HT-29 (cell line): ENCODE results near the gene KCNT2. TPM values are rescaled to one million over a fixed set of nuclear protein-coding genes. Genes with fewer than 3 reads are reported as not detected.
A peak's percentile ranks its signal among the peaks of the same experiment; 100 is the strongest.
"Not testable (repeated sequence)": the region's sequence is repeated elsewhere in the genome, so short reads cannot be mapped to it uniquely, and the experiment has no call there.

ENCODE experiments used
- DNase-seq: peaks from one replicate; pipeline ENCODE4 v3.0.0-alpha.2; 2015; ENCODE audit warnings: low spot score
- total RNA-seq: library from RNA; depleted of rRNA; stranded (reverse); fragments of >200 nt; shearing (Covaris generic); gene quantifications from 2 replicates; pipeline ENCODE4 v1.2.3, GENCODE V29; 2014

KCNT2 gene
- total RNA-seq, 1 experiment from 2014 or later: not detected

DNA sequence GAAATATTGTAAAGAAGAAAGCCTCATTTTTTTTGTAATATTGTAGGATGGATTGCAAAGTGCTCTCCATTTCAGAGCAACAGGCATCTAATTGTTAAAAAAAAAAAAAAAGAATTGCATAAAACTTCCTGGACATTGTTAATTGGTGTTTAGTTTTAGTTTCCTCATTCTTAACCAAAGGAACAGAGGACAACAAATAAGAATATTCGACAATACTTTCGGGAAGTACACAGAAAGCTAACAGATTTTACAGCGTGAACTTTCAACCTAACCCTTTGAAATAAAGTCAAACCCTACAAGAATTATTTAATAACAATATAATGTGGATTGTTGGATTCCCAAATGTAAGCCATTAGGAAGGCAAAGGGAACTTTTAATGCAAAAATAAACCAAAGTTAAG lies 284.4 kb downstream of the KCNT2 start:
- DNase-seq: no peak

DNA sequence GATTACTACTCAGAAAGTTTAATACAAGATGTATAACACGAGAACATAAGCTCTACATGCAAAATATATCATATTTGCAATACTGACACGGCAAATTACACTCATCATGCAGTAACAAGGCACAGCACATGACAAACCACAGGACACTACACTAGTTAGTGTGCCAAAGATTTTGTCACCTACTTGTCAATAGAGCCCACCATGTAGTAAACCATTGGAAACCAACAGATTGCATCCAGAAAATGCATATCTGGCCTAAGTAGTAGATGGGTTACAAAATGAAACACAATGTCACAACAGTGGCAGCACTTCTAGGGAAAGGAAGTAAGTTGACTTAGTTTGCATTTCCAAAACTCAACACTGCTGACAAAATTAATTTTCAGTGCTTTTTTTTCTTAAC lies 288.9 kb downstream of the KCNT2 start:
- no peak for DNase-seq

DNA sequence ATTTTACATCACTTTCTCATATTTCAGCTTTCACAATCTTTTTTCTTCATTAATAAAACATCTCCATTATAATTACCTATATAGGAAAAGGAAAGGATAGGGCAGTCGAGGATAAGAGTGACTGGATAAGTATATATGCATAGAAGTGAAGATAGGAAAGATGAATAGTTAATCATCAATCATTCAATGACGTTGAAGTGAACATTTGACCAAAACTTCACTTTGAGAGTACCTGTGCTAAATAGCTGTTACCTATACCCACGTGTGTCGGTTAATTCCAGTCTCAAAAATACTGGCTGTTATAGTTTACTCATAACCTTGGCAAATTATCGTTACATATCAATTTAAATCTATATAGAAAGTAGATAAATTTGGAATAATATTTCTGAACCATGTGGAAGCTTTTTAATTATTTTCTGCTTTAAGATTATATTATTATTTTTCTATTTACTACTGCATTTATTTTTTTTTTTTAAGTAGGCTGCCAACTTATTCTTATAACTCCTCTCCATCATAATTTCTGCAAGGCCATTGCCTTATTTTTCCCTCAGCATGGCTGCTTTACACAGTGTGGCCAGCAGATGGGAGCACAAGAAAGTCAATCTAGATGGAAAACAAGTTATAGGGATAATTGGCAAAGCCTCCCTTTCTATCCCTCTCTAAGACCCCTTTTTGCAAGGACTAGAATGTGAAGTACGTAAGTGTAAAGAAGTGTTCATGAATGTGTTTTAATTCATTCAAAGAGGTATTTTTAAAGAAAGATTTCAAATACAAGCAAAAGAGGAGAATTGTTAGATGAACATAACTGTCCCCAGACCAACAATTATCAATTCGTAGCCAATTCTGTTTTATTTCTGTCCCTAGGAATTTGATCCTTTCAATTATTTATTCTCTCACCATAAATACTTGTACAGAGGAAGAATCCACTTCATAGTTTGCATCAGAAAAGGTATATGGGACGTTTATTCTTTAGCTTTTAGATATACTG lies 290.4 kb downstream of the KCNT2 start:
- peak; percentile 71 for DNase-seq

DNA sequence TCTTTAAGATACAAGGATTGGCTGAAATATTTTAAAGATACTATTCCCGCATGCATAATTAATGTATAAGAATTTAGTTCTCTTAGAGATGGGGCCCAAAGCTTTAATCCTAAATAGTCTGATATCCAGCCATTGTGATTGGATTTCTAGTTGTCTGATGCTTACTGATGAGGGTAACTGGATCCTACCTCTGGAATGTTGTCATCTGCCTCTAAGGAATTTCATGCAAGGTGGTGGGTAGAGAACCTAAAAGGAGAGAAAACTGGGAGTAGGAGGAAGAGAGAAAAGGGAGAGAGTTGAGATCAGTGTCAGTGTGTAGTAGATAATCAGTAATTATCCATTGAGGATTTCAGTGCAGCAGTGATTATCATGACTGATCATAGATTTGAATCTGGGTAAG lies 295.5 kb downstream of the KCNT2 start:
- DNase-seq: no peak

- DNase-seq: peak; percentile 83
These were observed 298.9 kb downstream of the KCNT2 start for GRCh38 chr1:196309386-196309785.

DNA sequence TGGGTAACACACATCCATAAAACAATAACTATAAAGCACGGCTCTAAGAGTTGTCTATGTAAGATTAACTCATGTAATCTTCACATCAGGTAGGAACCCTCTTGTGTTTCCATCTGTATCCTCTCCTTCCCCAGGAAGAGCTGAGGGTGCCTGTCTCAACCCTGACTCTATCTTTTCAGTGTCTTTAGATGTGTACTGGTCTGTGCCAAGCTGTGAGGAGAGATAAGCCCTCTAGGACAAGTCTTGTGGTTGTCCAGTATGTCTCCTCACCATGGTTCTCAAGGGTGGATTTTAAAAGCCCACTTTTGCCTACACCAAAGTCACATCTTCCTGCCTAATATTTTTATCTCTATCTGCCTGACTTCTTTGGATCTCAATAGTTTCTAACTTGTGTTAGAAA lies 300.1 kb downstream of the KCNT2 start:
- no peak for DNase-seq

- DNase-seq: peak; percentile 63
These were observed 301.8 kb downstream of the KCNT2 start for GRCh38 chr1:196306421-196306820.

DNA sequence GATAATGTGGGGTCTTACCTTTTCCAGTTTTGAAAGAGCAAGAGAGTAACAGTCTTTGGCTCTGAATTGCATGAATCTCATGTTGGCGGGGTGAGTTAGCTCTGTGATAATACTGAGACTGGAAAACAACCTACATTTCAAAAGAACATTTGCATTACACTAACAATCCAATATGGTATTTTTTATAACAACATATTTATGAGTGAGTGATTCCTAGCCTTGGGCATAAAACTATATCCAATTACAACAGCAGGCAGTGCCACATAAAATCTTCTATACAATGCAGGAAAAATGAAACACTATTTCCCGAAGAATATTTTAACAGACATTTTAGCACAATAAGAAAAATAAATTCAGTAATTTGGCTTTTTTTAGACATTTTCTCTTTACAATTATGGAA lies 303.0 kb downstream of the KCNT2 start:
- no peak for DNase-seq

DNA sequence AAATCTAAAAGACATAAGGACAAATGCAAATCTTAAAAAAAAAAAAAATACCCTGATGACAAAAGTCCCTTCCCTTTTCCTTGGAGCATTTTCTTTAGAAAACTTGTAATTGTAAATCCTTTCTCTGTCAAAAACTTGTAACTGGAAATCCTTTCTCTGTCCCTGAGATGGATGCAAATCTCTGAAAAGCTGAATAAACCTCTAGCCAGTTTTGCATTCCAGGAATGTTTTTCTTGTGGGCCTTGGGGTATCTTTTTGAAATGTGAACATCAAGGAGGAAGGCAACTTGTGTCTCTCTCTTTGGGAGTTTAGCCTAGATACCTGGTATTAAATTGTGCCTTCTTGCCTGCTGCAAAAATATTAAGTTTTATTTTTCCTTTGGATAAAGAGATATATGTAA lies 305.3 kb downstream of the KCNT2 start:
- DNase-seq: no peak

DNA sequence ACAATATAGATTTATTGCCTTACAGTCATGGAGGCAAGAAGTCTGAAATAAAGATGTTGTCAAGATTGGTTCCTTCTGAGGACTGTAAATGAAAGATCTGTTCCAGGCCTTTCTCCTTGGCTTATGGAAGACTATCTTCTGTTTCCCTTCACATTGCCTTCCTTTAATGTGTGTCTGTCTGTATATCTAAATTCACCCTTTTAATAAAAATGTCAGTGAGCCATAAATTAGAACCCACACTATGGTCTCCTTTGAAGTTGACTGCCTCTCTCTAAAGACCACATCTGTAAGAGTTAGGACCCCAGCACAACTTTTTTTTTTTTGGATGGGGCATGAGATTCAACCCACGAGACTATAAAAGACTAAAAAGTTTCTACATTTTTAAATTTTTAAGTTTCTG lies 305.8 kb downstream of the KCNT2 start:
- DNase-seq: no peak

- no peak for DNase-seq
These were observed 312.5 kb downstream of the KCNT2 start for GRCh38 chr1:196295766-196296165.

DNA sequence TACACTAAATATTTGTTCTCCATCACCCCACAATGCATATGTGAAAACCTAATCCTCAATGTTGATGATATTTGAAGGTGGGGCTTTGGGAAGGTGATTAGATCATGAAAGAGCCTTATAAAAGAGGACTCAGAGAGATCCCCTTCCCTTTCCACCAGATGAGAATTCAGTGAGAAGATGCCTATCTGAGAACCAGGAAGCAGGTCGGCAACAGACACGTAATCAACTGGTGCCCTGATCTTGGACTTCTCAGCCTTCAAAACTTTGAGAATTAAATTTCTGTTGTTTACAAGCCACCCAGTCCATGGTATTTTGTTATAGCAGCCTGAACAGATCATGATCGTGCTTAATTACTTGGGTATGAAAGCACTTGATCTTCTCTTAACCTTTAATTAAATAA lies 329.4 kb downstream of the KCNT2 start:
- DNase-seq: peak; percentile 71

GRCh38 chr1:196277860-196278259 lies 330.4 kb downstream of the KCNT2 start:
- DNase-seq: peak; percentile 62

DNA sequence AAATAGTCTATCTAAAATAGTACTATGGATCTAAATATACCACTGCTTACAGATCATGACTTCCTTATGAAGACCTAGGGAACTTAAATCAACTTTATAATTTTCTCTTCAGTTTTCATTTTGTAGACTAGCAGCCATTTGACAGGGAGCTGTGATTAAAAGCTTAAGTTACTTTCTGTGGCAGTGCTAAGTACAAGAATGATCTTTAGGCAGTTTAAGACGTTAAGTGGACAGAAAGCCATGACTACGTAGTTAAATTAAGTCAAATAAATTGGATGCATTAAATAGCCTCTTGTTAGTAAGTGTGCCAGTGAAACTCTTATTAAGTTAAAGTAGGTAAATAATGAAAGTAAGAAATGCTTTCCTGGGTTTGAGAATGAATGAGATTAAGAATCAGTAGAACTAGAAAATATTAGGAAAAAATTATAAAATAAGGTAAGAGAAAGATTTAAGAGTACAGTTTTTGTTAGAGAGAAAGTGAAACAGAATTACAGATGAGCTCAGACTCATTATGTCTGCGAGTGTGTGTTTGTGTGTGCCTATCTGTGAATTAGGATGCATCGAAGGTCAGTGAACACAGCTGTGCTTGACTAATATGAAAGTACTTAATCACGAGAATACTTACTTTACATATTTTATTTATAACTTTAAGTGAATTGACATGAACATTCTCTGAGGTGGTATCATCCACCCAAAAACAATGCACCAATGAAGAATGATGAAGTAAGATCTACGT lies 336.9 kb downstream of the KCNT2 start:
- no peak for DNase-seq

DNA sequence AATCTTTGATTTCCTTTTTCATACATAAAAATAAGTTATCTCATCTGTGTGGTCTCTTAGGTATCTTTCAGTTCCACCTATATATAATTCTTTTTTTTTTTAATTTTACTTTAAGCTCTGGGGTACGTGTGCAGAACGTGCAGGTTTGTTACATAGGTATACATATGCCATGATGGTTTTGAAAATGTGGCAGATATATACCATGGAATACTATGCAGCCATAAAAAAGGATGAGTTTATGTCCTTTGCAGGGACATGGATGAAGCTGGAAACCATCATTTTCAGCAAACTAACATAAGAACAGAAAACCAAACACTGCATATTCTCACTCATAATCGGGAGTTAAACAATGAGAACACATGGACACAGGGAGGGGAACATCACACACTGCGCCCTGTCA lies 345.2 kb downstream of the KCNT2 start:
- not testable (repeated sequence) for DNase-seq

GRCh38 chr1:196260270-196260669 lies 348.0 kb downstream of the KCNT2 start:
- DNase-seq: no peak

GRCh38 chr1:196259316-196259715 lies 348.9 kb downstream of the KCNT2 start:
- DNase-seq: no peak

DNA sequence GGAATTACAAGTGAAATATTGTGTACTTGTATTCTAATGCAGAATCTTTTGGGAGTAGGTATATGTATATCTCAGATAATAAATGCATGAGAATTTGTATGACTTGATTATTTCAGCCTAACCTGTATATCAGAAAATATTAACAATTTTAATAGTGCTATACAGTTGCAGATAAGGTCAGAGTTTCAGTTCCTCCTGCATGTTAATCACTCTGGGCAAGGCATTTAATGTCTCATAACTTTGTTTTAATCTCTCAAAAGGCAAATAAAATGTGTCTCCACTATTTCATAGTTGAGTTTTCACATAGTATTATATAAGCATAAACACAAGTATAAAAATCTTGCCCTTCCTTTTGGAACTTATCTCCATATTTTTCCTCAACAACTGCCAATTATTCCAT lies 352.5 kb downstream of the KCNT2 start:
- no peak for DNase-seq

GRCh38 chr1:196229546-196229945 lies 378.7 kb downstream of the KCNT2 start:
- no peak for DNase-seq

GRCh38 chr1:196214866-196215265 lies 393.4 kb downstream of the KCNT2 start:
- no peak for DNase-seq

DNA sequence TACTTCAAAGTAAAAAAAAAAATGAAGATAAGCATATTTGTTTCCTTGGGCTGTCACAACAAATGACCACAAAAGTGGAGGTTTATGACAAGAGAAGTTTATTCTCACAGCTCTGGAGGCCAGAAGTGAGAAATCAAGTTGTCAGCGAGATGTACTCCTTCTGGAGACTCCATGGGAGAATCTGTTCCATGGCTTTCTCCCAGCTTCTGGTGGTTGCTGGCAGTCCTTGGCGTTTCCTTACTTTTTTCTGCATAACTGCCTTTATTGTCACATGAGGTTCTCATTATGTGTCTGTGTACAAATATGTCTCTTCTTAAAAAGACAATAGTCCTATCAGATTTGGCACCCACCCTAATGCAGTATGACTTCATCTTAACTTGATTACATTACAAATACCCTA lies 398.3 kb downstream of the KCNT2 start:
- DNase-seq: no peak

DNA sequence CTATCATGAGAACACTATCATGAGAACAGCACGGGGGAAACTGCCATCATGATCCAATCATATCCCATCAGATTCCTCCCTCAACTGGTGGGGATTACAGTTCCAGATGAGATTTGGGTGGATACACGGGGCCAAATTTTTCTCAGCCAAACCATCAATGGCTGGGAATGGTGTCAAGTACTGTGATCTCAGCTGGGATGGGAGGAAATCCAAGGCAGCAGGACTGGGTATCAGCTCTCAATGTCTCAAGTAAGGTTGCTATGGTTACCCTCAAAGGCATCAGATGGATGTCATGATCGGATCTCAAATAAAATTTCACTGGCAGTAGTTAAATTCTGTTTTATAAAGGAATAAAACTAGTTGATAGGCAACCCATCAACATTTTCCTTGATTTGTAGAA lies 399.0 kb downstream of the KCNT2 start:
- DNase-seq: no peak
